Lower leg skin (tissue), 4 donors: ENCODE results near the gene MRPL38. TPM values are rescaled to one million over a fixed set of nuclear protein-coding genes. Genes with fewer than 3 reads are reported as not detected.

ENCODE experiments used
- DNase-seq, 2 donors: peaks; one replicate each; pipeline ENCODE4 v3.0.0-alpha.2; 2019; ENCODE audit warnings: low spot score in 2 of 2
- H3K4me3 ChIP-seq: fragments of 200-600 bp; sonication (generic); 2 replicates; pipeline ENCODE4 v1.5.1; 2017; ENCODE audit warnings: mild to moderate bottlenecking, low read depth; ENCODE audit not compliant: poor library complexity, severe bottlenecking
- CTCF ChIP-seq, 3 donors: fragments of 450-650 bp; IDR thresholded peaks; one replicate each; pipeline ENCODE4 v1.5.1; 2016; ENCODE audit warnings: antibody characterized with exemption in 3 of 3, mild to moderate bottlenecking in 3 of 3, moderate library complexity in 2 of 3
- POLR2A ChIP-seq, 2 donors: fragments of 450-650 bp; IDR thresholded peaks; one replicate each; pipeline ENCODE4 v1.6.1; 2016 to 2017; ENCODE audit warnings: antibody characterized with exemption in 2 of 2, mild to moderate bottlenecking in 1 of 2, moderate library complexity in 1 of 2
- WGBS, 2 donors: methylation state at CpG; one replicate each; pipeline ENCODE4 v1.1.5; 2018; 5-methylcytosine and 5-hydroxymethylcytosine counted together
- intact Hi-C: fragments of 100-400 bp; cut with DNase I; formaldehyde crosslinking; loops from one replicate; pipeline ENCODE4 v1.15.0; 2023; ENCODE audit warnings: low total_unique reads
- total RNA-seq, 4 donors: library from RNA; depleted of rRNA; stranded (reverse); fragments of >200 nt; gene quantifications; one replicate each; pipeline ENCODE4 v1.1.0, GENCODE V29; 2016

MRPL38 gene
- total RNA-seq, 4 donors from 2014 or later, result 36.5 to 64.7 (median 49.0) TPM

DNA sequence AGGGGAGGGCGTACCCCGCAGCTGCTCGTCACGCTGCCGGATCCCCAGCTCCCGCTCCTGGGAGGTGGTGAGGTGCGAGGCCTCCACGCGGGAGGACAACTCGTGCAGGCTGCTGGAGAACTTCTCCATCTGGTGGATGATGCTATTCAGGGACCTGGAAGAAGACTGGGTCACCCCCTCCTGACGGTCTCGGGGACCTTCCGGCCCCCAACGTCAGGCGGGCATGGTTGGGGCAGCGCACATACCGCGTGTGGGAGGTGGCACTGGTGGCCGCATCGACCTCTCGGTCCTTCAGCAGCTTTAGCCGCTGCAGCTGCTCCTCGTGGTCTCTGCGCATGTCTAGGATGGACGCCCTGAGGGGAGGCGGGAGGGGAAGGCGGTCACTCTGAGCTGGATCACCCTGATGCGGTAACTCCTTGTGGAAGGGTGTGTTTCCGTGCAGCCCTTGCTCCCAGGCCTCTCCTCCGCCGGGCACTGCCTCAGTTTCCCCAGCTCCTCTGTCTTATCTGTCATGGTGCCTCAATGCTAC lies 13.3 kb upstream of the MRPL38 start:
- TF ChIP-seq CTCF (IDR thresholded peaks at IDR 0.05) (no peak), POLR2A (IDR thresholded peaks at IDR 0.05) (no peak)
- H3K4me3 ChIP-seq, result no peak overlapping the region
- intact Hi-C loops, result no loop called here
- 97 to 98% methylated on average over 18 to 20 of the region's 31 CpGs for WGBS, 2 donors
- no peak for DNase-seq

DNA sequence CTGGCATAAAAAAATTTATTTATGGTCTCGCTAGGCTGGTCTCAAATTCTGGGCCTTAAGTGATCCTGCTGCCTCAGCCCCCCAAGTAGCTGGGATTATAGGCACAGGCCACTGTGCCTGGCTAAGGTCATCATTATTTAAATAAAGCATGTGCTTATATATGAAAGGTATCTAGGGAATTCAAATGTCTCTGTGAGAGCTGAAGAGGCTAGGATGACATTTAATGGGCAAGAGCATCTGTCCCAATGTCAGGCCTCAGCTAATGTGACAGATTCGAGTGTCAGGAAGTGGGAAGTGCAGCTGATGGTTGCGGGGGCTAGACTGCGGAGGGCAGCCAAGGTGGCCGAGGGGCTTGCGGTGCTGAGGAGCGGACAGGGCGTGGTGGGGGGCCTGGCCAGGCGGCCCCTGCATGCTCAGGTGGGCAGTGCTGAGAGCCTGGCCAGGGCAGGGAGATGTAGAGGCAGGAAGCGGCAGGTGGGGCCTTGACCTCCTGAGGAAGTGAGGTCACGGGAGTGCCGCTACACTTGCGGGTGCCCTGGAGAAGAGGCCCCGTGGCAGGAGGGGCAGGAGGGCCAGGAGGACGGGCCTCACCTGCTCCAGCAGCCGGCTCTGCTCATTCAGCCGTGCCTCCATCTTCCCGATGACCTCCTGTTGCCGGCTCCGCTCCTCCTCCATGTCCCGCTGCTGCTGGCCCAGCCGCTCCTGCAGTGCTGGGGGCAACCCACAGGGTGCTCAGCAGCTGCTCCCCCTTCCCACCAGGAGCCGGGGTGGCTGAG lies 12.6 kb upstream of the MRPL38 start:
- TF ChIP-seq CTCF (IDR thresholded peaks at IDR 0.05) (no peak), POLR2A (IDR thresholded peaks at IDR 0.05) (no peak)
- no peak overlapping the region for H3K4me3 ChIP-seq
- intact Hi-C loops, result no loop called here
- DNase-seq, result no peak
- 89 to 95% methylated on average over 21 to 22 of the region's 23 CpGs for WGBS, 2 donors

- no peak for DNase-seq
- 85 to 96% methylated on average over 7 to 8 of the region's 8 CpGs for WGBS, 2 donors
- TF ChIP-seq POLR2A (IDR thresholded peaks at IDR 0.05), result no peak
- TF ChIP-seq CTCF (IDR thresholded peaks at IDR 0.05), result no peak
- H3K4me3 ChIP-seq, result no peak overlapping the region
- intact Hi-C loops, result no loop called here
Measured at GRCh38 chr17:75915268-75915667, 10.6 kb upstream of the MRPL38 start.

DNA sequence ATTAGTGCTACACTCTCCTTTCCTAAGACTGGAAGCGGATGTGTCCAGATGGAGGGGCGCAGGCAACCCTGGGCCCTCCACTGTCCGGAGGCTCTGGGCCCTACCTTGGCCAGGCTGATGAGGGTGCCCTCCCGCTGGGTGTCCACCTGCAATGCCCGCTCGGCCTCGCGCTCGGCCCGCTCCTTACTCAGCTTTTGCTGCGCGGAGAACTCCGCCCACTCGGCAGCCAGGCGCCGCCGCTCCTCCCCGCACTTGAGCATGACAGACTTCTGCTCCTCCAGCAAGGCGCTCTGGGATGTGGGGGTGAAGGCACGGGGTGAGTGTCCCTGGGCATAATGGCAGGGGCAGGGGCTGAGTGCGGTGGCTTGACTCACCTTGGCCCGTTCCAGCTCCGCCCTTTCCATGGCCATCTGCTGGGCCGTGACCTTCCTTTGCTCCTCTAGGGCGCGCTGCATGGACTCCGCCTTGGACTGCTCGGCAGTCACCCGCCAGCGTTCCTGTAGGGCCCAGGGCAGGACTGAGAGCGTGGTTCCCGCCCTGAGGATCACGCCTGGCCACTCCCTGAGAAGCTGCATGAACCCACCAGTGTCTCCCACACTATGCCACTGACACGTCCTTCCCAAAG lies 10.1 kb upstream of the MRPL38 start:
- no peak for TF ChIP-seq CTCF (IDR thresholded peaks at IDR 0.05)
- TF ChIP-seq POLR2A (IDR thresholded peaks at IDR 0.05), result no peak
- intact Hi-C loops, result no loop called here
- no peak overlapping the region for H3K4me3 ChIP-seq
- DNase-seq, result no peak
- 84 to 94% methylated on average over 34 of the region's 34 CpGs for WGBS, 2 donors

DNA sequence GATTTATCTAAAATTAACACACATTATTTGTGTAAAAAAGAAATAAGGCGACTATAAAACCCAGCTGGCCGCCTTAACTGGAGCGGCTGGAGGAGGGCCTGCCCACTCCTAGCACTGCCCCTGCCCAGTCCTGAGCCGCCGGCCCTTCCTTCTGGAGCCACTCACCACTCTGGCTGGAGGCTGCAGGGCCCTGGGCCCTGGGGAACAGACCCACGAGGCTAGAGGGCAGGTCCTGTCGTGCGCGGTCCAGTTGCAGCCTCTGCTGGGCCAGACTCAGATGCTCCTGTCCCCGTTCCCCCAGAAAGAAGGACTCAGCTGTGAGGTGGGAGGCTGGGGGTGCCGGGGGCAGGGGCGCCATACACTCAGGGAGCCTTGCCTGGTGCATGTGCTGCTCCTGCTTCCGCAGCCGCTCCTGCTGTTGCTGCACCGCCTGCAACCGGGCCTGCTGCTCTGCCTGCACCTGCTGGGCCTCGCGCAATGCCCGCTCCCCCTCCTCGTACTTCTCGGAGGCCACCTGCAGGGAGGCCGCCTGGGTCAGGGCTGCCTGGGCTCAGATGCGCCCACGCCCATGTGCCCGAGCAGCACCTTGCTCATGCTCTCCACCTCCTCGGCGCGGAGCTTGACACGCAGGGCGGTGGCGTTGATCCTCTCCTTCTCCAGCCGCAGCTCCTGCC lies 9.0 kb upstream of the MRPL38 start:
- 90 to 96% methylated on average over 20 to 31 of the region's 32 CpGs for WGBS, 2 donors
- intact Hi-C loops, result no loop called here
- TF ChIP-seq POLR2A (IDR thresholded peaks at IDR 0.05) (no peak), CTCF (IDR thresholded peaks at IDR 0.05) (no peak)
- DNase-seq, result no peak
- H3K4me3 ChIP-seq, result no peak overlapping the region
